HUES48 (cell line): ENCODE data around the gene PCDHGB4.
"Not testable (repeated sequence)": the region's sequence is repeated elsewhere in the genome, so short reads cannot be mapped to it uniquely, and the experiment has no call there.

ENCODE experiments used
- H3K27ac ChIP-seq: one replicate; pipeline ENCODE4 v1.7.0; 2013; ENCODE audit warnings: low read depth, low read length, inconsistent platforms
- H3K27me3 ChIP-seq: 2 replicates; pipeline ENCODE4 v1.6.1; 2013; ENCODE audit warnings: mild to moderate bottlenecking, low read length; ENCODE audit not compliant: control insufficient read depth, insufficient read depth
- H3K36me3 ChIP-seq: 2 replicates; pipeline ENCODE4 v1.6.1; 2013; ENCODE audit warnings: low read length; ENCODE audit not compliant: control insufficient read depth, insufficient read depth
- H3K4me1 ChIP-seq: 2 replicates; pipeline ENCODE4 v1.6.1; 2013; ENCODE audit warnings: mild to moderate bottlenecking, low read length; ENCODE audit not compliant: control insufficient read depth, insufficient read depth
- H3K4me3 ChIP-seq: 2 replicates; pipeline ENCODE4 v1.5.1; 2013; ENCODE audit warnings: mild to moderate bottlenecking, low read depth, low read length
- H3K9ac ChIP-seq: 2 replicates; pipeline ENCODE4 v1.6.1; 2013; ENCODE audit warnings: mild to moderate bottlenecking, low read depth, low read length, moderate library complexity
- H3K9me3 ChIP-seq: 2 replicates; pipeline ENCODE4 v1.6.1; 2013; ENCODE audit warnings: low read length; ENCODE audit not compliant: control insufficient read depth, insufficient read depth

PCDHGB4 gene

GRCh38 chr5:141392429-141393198, 5.1 kb downstream of the PCDHGB4 start, which contains the start of gene PCDHGA8:
PCDHGA8 (plus strand) TSS chr5:141392633; CDS start chr5:141392814, 181 bp downstream.
- Histone ChIP-seq H3K9me3 (peaks cover 83% of the 10 kb centered on the region), H3K27ac (no peak within 1 kb of the TSS), H3K36me3 (peaks cover 5% of the 10 kb centered on the region; the same call in 1 of the 2 replicates), H3K4me1 (no peaks in the 10 kb centered on the region), H3K27me3 (0 out of 2 replicates have a peak, but pooled peaks cover 4% of the 10 kb centered on the region), H3K4me3 (no peak within 1 kb of the TSS), H3K9ac (no peak within 1 kb of the TSS)

GRCh38 chr5:141393267-141393666, 5.8 kb downstream of the PCDHGB4 start:
- Histone ChIP-seq H3K4me1 (no peaks in the 10 kb centered on the region), H3K36me3 (peaks cover 5% of the 10 kb centered on the region; the same call in 1 of the 2 replicates), H3K4me3 (no peak overlapping the region), H3K9ac (no peak overlapping the region), H3K9me3 (peaks cover 81% of the 10 kb centered on the region), H3K27me3 (0 out of 2 replicates have a peak, but pooled peaks cover 3% of the 10 kb centered on the region), H3K27ac (no peak overlapping the region)

- not testable (repeated sequence) for H3K4me1 ChIP-seq, H3K27ac ChIP-seq, H3K9ac ChIP-seq, H3K36me3 ChIP-seq, H3K27me3 ChIP-seq, H3K4me3 ChIP-seq
- H3K9me3 ChIP-seq, result peaks cover 81% of the 10 kb centered on the region
These were observed 7.1 kb downstream of the PCDHGB4 start for GRCh38 chr5:141394401-141395187.

- H3K36me3 ChIP-seq, H3K9ac ChIP-seq, H3K4me1 ChIP-seq, H3K4me3 ChIP-seq, H3K27ac ChIP-seq, H3K27me3 ChIP-seq: not testable (repeated sequence)
- peaks cover 57% of the 10 kb centered on the region for H3K9me3 ChIP-seq
These were observed 10.5 kb downstream of the PCDHGB4 start, which contains the start of gene PCDHGB5 for GRCh38 chr5:141397756-141398551. PCDHGB5 (plus strand) TSS chr5:141397947; CDS start chr5:141398128, 181 bp downstream.

- H3K9ac ChIP-seq, result no peak overlapping the region
- H3K9me3 ChIP-seq, result peaks cover 50% of the 10 kb centered on the region
- no peaks in the 10 kb centered on the region for H3K36me3 ChIP-seq
- H3K4me3 ChIP-seq, result no peak overlapping the region
- H3K27ac ChIP-seq, result no peak overlapping the region
- H3K27me3 ChIP-seq, result no peaks in the 10 kb centered on the region
- no peaks in the 10 kb centered on the region for H3K4me1 ChIP-seq
These were observed 11.1 kb downstream of the PCDHGB4 start for GRCh38 chr5:141398608-141399007.

- Histone ChIP-seq H3K4me3 (no peak overlapping the region), H3K27me3 (no peaks in the 10 kb centered on the region), H3K27ac (no peak overlapping the region), H3K36me3 (no peaks in the 10 kb centered on the region), H3K9me3 (peaks cover 43% of the 10 kb centered on the region), H3K4me1 (no peaks in the 10 kb centered on the region), H3K9ac (no peak overlapping the region)
These were observed 12.2 kb downstream of the PCDHGB4 start for GRCh38 chr5:141399555-141400258.

GRCh38 chr5:141402553-141403243, 15.2 kb downstream of the PCDHGB4 start, which contains the start of gene PCDHGA9:
PCDHGA9 (plus strand) TSS chr5:141402778; CDS start chr5:141402953, 175 bp downstream.
- Histone ChIP-seq H3K36me3 (no peaks in the 10 kb centered on the region), H3K9ac (no peak within 1 kb of the TSS), H3K4me3 (no peak within 1 kb of the TSS), H3K4me1 (no peaks in the 10 kb centered on the region), H3K27me3 (no peaks in the 10 kb centered on the region), H3K27ac (no peak within 1 kb of the TSS), H3K9me3 (peaks cover 26% of the 10 kb centered on the region)

DNA sequence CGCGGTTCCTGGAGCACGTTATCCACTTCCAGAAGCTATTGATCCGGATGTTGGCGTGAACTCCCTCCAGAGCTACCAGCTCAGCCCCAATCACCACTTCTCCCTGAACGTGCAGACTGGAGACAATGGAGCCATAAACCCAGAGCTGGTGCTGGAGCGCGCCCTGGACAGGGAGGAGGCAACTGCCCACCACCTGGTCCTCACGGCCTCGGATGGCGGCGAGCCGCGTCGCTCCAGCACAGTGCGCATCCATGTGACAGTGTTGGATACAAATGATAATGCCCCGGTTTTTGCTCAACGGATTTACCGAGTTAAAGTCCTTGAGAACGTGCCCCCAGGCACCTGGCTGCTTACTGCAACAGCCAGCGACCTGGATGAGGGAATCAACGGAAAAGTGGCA, 15.9 kb downstream of the PCDHGB4 start:
- Histone ChIP-seq H3K4me1 (peaks cover under 1% of the 10 kb centered on the region; the same call in 1 of the 2 replicates), H3K4me3 (no peak overlapping the region), H3K9me3 (peaks cover 25% of the 10 kb centered on the region)

GRCh38 chr5:141407790-141408505, 20.4 kb downstream of the PCDHGB4 start, which contains the start of gene PCDHGB6:
PCDHGB6 (plus strand) TSS chr5:141408021; CDS start chr5:141408203, 182 bp downstream.
- H3K36me3 ChIP-seq, H3K27ac ChIP-seq, H3K9me3 ChIP-seq, H3K4me1 ChIP-seq: not testable (repeated sequence)
- Histone ChIP-seq H3K27me3 (peaks cover 13% of the 10 kb centered on the region), H3K4me3 (peak within 1 kb of the TSS; percentile 76), H3K9ac (peak within 1 kb of the TSS; percentile 44; the same call in 1 of the 2 replicates)

More for the DNA sequence above, 15.9 kb downstream of the PCDHGB4 start:
- H3K9ac ChIP-seq, result no peak overlapping the region
- peaks cover 1% of the 10 kb centered on the region for H3K27me3 ChIP-seq
- no peak overlapping the region for H3K27ac ChIP-seq
- H3K36me3 ChIP-seq, result no peaks in the 10 kb centered on the region
